Stimulated activated CD8-positive, alpha-beta memory T cell treated with anti-CD3 and anti-CD28 coated beads, Interleukin-2, amount 100 ng/mL, for 1 hour (primary cell): ENCODE measurements around the gene GALK2.
"Not testable (repeated sequence)": the region's sequence is repeated elsewhere in the genome, so short reads cannot be mapped to it uniquely, and the experiment has no call there.

Source experiments
- DNase-seq, 2 donors: peaks; one replicate each; pipeline ENCODE4 v3.0.0-alpha.2; 2020; ENCODE audit warnings: low read depth in 2 of 2

The GALK2 gene

DNA sequence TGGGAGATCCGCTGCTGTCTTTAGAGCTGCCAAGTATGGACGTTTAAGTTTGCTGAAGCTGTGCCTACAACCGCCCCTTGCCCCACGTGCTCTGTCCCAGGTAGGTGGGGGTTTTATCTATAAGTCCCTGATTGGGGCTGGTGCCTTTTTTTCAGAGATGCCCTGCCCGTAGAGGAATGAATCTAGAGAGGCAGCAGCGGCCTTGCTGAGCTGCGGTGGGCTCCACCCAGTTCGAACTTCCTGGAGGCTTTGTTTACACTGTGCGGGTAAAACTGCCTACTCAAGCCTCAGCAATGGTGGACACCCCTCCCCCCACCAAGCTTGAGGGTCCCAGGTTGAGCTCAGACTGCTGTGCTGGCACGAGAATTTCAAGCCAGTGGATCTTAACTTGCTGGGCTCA lies 169.6 kb downstream of the GALK2 start:
- DNase-seq = no peak

DNA sequence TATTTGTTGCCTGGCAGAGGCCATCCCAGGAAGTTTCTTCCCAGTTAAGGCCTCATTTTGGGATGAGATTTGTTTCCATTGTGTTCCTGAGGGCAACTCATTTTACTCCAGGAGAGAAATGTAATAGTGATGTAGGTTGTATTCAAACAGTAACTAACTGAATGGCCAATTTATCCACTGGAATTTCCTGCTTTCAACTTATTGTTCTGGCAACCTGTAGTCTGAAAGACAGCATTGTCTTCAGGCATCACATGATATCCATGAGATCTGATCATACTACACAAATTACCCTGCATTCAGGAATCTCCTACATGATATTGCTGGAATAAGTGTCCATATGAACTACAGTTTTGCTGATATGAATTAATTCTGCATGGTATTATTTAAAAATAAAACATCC lies 173.5 kb downstream of the GALK2 start:
- DNase-seq = no peak

DNA sequence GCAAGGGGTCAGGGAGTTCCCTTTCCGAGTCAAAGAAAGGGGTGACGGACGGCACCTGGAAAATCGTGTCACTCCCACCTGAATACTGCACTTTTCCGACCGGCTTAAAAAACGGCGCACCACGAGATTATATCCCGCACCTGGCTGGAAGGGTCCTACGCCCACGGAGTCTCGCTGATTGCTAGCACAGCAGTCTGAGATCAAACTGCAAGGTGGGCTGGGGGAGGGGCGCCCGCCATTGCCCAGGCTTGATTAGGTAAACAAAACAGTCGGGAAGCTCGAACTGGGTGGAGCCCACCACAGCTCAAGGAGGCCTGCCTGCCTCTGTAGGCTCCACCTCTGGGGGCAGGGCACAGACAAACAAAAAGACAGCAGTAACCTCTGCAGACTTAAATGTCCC lies 184.4 kb downstream of the GALK2 start:
- DNase-seq = not testable (repeated sequence)

DNA sequence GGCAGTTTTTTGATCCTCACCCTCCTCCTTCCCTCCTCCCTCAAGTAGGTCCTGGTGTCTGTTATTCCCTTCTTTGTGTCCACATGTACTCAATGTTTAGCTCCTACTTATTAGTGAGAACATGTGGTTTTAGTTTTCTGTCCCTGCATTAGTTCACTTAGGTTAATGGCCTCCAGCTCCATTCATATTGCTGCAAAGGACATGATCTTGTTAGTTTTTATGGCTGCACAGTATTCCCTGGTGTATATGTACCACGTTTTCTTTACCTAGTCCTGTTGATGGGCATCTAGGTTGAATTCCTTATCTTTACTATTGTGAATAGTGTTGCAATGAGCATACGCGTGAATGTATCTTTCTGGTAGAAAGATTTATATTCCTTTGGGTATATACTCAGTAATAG lies 191.3 kb downstream of the GALK2 start:
- DNase-seq = no peak

DNA sequence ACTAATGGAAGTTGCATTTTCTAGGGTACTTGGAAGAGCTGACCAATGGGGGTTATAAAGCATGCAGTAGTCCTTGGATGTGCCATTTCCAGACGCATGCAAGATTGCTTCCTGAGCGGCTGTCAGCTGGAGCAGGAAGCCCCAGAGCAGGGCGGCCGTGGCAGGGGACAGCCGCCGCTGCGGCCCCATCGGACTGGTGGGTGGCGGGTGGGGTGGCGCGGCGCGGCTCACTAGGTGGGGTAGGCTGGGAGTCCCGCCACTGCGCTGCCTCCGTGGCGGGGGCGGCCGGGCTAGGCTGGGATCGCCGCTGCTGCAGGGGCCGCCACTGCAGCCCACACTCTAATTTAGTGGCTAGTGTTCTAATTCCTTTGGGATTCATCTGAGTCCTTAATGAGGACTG lies 196.4 kb downstream of the GALK2 start:
- no peak for DNase-seq

DNA sequence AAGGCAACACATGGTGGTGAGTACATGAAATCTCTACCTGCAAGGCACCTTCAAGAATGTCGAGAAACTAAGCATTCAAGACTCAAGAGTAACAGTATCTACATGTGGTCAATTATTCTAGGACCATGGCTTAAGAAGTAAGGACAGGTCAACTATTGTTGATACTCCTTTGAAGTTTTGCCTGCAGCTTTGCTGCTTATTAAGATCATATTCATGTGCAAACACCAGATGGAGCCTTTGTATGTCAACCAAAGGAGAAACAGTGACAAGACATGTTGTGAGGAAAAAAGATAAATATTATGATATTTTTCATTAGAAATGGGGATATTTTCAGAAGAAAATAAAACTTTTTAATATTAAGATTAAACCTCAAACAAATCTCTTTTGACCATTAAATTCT lies 200.7 kb downstream of the GALK2 start:
- no peak for DNase-seq

DNA sequence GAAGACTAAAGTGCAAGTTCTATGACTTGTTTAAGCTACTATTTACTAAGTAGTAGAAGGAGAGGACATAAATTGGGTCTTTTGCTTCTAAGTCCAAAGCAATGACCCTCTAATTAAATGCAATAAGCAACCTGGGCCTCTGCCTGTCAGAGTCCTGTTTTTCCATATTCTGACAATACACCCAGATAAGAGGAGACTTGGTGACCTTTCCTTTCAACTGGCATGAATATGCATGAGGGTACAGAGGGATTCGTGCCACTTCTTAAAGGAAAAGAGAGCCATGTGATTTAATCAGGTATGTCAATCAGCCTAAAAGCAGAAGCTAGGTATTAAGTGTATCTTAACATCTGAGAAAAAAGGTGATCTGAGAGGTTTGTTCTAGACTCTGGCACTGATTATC lies 202.3 kb downstream of the GALK2 start:
- no peak for DNase-seq

DNA sequence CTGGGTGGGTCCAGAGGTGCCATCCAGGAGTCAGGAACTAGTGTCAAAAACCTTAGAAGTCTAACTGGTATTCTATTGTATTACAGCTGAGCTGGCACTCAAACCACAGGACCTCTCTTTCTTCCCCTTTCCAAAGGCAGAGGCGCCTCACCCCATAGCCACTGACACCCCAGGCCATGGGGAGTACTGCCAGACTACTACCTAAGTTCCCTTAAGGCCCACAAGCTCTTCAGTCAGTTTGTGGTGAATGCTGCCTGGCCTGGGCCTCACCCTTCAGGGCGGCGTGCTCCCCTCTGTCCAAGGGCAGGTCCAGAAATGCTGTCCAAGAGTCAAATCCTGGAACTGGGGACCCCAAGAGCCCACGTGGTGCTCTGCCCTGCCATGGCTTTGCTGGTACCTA lies 209.9 kb downstream of the GALK2 start:
- no peak for DNase-seq

DNA sequence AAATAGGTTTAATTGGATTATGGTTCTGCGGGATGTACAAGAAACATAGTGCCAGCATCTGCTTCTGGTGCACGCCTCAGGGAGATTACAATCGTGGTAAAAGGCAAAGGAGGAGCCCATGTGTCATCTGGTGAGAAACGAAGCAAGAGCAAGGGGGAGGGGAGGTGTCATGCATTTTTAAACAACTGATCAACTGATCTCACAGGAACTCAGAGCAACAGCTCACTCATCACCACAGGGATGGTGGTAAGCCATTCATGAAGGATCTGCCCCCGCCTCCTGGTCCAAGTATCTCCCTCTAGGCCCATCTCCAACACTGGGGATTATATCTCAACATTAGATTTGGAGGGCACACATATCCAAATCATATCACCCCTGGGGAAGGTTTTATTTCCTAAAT lies 210.9 kb downstream of the GALK2 start:
- no peak for DNase-seq
